ENCODE data around the gene RTN4.

RTN4 gene

GRCh38 chr2:55025082-55025481, 25.2 kb downstream of the RTN4 start:
- H3K4me3 ChIP-seq (ENCODE audit: low read depth, low read length): no peak overlapping the region
- TF ChIP-seq, protein P1, sequence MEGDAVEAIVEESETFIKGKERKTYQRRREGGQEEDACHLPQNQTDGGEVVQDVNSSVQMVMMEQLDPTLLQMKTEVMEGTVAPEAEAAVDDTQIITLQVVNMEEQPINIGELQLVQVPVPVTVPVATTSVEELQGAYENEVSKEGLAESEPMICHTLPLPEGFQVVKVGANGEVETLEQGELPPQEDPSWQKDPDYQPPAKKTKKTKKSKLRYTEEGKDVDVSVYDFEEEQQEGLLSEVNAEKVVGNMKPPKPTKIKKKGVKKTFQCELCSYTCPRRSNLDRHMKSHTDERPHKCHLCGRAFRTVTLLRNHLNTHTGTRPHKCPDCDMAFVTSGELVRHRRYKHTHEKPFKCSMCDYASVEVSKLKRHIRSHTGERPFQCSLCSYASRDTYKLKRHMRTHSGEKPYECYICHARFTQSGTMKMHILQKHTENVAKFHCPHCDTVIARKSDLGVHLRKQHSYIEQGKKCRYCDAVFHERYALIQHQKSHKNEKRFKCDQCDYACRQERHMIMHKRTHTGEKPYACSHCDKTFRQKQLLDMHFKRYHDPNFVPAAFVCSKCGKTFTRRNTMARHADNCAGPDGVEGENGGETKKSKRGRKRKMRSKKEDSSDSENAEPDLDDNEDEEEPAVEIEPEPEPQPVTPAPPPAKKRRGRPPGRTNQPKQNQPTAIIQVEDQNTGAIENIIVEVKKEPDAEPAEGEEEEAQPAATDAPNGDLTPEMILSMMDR (IDR thresholded peaks at IDR 0.05; ENCODE audit: low read depth, low read length): no peak

DNA sequence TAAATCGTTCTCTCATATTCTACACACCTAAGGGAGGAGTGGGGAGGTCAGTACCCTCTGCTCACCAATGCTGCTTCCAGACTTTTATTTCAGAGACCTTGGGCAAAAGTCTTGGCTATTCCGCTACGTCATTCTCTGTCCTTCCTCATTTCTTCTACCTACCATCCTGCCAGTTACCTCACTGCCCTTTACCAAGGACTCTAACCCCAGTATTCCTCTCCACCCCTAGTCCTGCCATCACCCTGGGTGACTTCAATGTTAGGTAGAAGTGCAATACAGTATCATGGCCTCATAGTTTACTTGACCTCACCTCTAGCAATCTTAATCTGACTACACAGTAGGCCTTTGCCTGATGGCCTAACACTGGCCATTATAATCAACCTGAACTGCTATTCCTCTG, 27.8 kb downstream of the RTN4 start:
- TF ChIP-seq, protein P1 (IDR thresholded peaks at IDR 0.05; ENCODE audit: low read depth, low read length): no peak
- no peak overlapping the region for H3K4me3 ChIP-seq (ENCODE audit: low read depth, low read length)

- TF ChIP-seq, protein P1 (IDR thresholded peaks at IDR 0.05; ENCODE audit: low read depth, low read length): no peak
- H3K4me3 ChIP-seq (ENCODE audit: low read depth, low read length): no peak overlapping the region
Observed at GRCh38 chr2:55019526-55020258, 30.6 kb downstream of the RTN4 start.

DNA sequence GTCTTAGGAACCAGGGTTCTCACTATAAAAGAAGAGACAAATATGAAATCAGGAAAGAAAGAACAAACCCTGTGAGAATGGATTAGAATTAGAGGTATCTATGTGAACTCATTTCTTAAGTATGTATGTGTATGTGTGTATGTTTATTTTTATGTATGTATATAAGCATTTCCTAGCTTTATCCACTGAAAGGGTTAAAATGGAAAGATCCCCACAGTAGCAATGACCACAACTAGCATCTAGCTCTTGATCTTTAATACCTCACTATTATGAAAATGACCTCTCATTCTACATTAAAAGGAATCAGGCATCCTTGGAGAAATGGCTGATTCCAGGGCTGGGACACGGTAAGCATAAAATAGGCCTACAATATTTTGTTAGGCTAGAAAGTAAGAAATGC, 31.6 kb downstream of the RTN4 start:
- TF ChIP-seq, protein P1 (IDR thresholded peaks at IDR 0.05; ENCODE audit: low read depth, low read length): no peak
- no peak overlapping the region for H3K4me3 ChIP-seq (ENCODE audit: low read depth, low read length)

GRCh38 chr2:55017880-55018279, 32.4 kb downstream of the RTN4 start:
- H3K4me3 ChIP-seq (ENCODE audit: low read depth, low read length): no peak overlapping the region
- TF ChIP-seq, protein P1 (IDR thresholded peaks at IDR 0.05; ENCODE audit: low read depth, low read length): no peak

GRCh38 chr2:55017428-55017827, 32.8 kb downstream of the RTN4 start:
- TF ChIP-seq, protein P1 (IDR thresholded peaks at IDR 0.05; ENCODE audit: low read depth, low read length): no peak
- no peak overlapping the region for H3K4me3 ChIP-seq (ENCODE audit: low read depth, low read length)

GRCh38 chr2:55014962-55015939, 35.0 kb downstream of the RTN4 start:
- H3K4me3 ChIP-seq (ENCODE audit: low read depth, low read length): no peak overlapping the region
- TF ChIP-seq, protein P1 (IDR thresholded peaks at IDR 0.05; ENCODE audit: low read depth, low read length): peak; percentile 37

Measured in WI38 (cell line).